ENCODE data around the gene S1PR4. TPM values are rescaled to one million over a fixed set of nuclear protein-coding genes. Genes with fewer than 3 reads are reported as not detected.
A peak's percentile ranks its signal among the peaks of the same experiment; 100 is the strongest.

S1PR4 gene, protein sequence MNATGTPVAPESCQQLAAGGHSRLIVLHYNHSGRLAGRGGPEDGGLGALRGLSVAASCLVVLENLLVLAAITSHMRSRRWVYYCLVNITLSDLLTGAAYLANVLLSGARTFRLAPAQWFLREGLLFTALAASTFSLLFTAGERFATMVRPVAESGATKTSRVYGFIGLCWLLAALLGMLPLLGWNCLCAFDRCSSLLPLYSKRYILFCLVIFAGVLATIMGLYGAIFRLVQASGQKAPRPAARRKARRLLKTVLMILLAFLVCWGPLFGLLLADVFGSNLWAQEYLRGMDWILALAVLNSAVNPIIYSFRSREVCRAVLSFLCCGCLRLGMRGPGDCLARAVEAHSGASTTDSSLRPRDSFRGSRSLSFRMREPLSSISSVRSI
- total RNA-seq (2021; fragmentation: NEBNext Ultra II Directional; extraction: Animal tissue kit (Norgen Biotek cat#: 25700)) (not detected in 2 replicates), polyA plus RNA-seq (2011; rRNA removed) (0.05 TPM in 1 of 2 replicates, not detected in the other), polyA minus RNA-seq (2011; rRNA and poly(A)+ RNA removed) (not detected in 2 replicates)
- polyA plus RNA-seq (2011; cell fraction: cytosol; rRNA removed): not detected
- not detected for polyA plus RNA-seq (2011; cell fraction: nucleus; rRNA removed)
- not detected in 4 replicates for polyA plus RNA-seq (2012, experiment 1 of 2)
- polyA plus RNA-seq (2012, experiment 2 of 2): not detected
- polyA plus RNA-seq (2013, experiment 1 of 2): not detected
- not detected for polyA plus RNA-seq (2013, experiment 2 of 2)
- not detected for polyA minus RNA-seq (2011; cell fraction: cytosol; rRNA and poly(A)+ RNA removed)
- polyA minus RNA-seq (2011; cell fraction: nucleus; rRNA and poly(A)+ RNA removed): not detected
- long read RNA-seq, experiment 1: 0 reads
- long read RNA-seq, experiment 2: 0 reads

DNA sequence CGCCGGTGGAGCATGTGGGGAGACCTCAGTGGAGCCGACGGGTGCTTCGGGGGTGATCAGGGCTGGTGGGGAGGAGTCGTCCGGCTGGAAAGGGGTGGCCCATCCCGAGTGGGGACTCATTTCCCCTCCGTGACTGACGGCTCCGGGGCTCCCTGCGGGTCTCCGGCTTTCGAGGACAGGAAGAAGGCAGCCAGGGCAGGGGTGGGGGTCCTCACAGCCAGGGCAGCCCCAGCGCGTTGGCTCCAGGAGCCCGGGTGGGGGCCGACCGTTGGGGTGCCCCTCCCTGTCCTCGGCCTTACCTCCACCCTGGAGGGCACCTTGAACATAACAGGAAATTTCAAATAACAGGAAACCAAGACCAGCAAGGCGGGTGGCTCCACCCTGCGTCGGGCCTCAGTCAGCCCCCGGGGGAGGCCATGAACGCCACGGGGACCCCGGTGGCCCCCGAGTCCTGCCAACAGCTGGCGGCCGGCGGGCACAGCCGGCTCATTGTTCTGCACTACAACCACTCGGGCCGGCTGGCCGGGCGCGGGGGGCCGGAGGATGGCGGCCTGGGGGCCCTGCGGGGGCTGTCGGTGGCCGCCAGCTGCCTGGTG lies at the start of gene S1PR4:
TSS of gene S1PR4 (plus strand) at position 393 of the 596 bp plus-strand sequence. CDS start at position 417, 24 bp downstream.
- Histone ChIP-seq H3K4me2 (ENCODE audit: insufficient read depth in 1 of 2, low read depth in 2 of 2, low read length in 2 of 2) (no peak within 1 kb of the TSS), H3K27ac (ENCODE audit: low read depth, low read length) (no peak within 1 kb of the TSS), H3K79me2 (ENCODE audit: control insufficient read depth in 1 of 2, insufficient read depth in 2 of 2, low read length in 2 of 2) (no peaks in the 10 kb centered on the region), H3K4ac (replicated peaks; ENCODE audit: insufficient read length, low read depth, low read length) (no peak within 1 kb of the TSS), H3K79me1 (ENCODE audit: low read depth, low read length) (no peaks in the 10 kb centered on the region), H3K27me3 (replicated peaks in 1 of 4; ENCODE audit: control insufficient read depth in 3 of 4, extremely low read depth in 1 of 4, insufficient read depth in 3 of 4, low read length in 3 of 4) (no peaks in the 10 kb centered on the region), H2AK5ac (ENCODE audit: low read depth, low read length) (no peak within 1 kb of the TSS), H3K9me3 (ENCODE audit: insufficient read depth in 2 of 2, low read depth in 1 of 2, low read length in 1 of 2) (no peaks in the 10 kb centered on the region), H2BK120ac (replicated peaks; ENCODE audit: low read depth, low read length) (no peak within 1 kb of the TSS), H3K4me1 (replicated peaks in 1 of 4; ENCODE audit: control insufficient read depth in 3 of 4, insufficient read depth in 4 of 4, low read length in 3 of 4) (no peaks in the 10 kb centered on the region), H2BK20ac (ENCODE audit: low read length) (no peak within 1 kb of the TSS), H3K23ac (ENCODE audit: insufficient read length) (no peak within 1 kb of the TSS), H4K8ac (ENCODE audit: extremely low read depth, insufficient read depth, low read length) (peak within 1 kb of the TSS; percentile 80; the same call in 1 of the 2 replicates), H2BK15ac (ENCODE audit: low read length) (no peak within 1 kb of the TSS), H4K20me1 (replicated peaks in 1 of 2; ENCODE audit: control insufficient read depth in 1 of 2, insufficient read depth in 2 of 2, low read length in 2 of 2) (no peaks in the 10 kb centered on the region), H4K5ac (ENCODE audit: insufficient read length, low read depth, low read length) (no peak within 1 kb of the TSS), H3K14ac (ENCODE audit: insufficient read length) (no peak within 1 kb of the TSS), H3K4me3 (ENCODE audit: extremely low read depth in 1 of 4, insufficient read depth in 2 of 4, low read depth in 3 of 4, low read length in 4 of 4) (no peak within 1 kb of the TSS), H3K18ac (ENCODE audit: extremely low read depth, low read length) (no peak within 1 kb of the TSS), H3K23me2 (ENCODE audit: low read depth, low read length) (no peaks in the 10 kb centered on the region), H2AFZ (ENCODE audit: low read length) (no peak within 1 kb of the TSS; the same call in 1 of the 2 replicates), H3K9ac (replicated peaks in 1 of 4; ENCODE audit: extremely low read depth in 1 of 4, low read depth in 3 of 4, low read length in 3 of 4) (no peak within 1 kb of the TSS), H3K36me3 (ENCODE audit: control insufficient read depth in 2 of 4, insufficient read depth in 4 of 4, low read length in 3 of 4) (no peaks in the 10 kb centered on the region), H3K56ac (replicated peaks; ENCODE audit: insufficient read length, low read depth, low read length) (no peak within 1 kb of the TSS), H2BK5ac (ENCODE audit: low read depth, low read length) (no peak within 1 kb of the TSS), H4K91ac (replicated peaks; ENCODE audit: insufficient read length, low read length) (no peak within 1 kb of the TSS), H2BK12ac (ENCODE audit: low read depth, low read length) (no peak within 1 kb of the TSS)
- POLR2A ChIA-PET (ENCODE audit: partially characterized antibody): no interaction called here
- 95% methylated on average over 26 of the region's 42 CpGs; no CpG with 5 or more reads in 1 of the 2 experiments for WGBS, 2 experiments (ENCODE audit: extremely low coverage in 1 of 2, insufficient coverage in 1 of 2, insufficient read length in 1 of 2, insufficient replicate concordance in 2 of 2, low coverage in 1 of 2, low lambda C conversion rate in 2 of 2, missing lambda C conversion rate in 1 of 2)
- CTCF ChIA-PET (ENCODE audit: partially characterized antibody): no interaction called here
- TF ChIP-seq ZNF274 (IDR thresholded peaks at IDR 0.05; ENCODE audit: borderline replicate concordance, extremely low read depth, low read length) (no peak), SUZ12 (IDR thresholded peaks at IDR 0.05; ENCODE audit: low read length) (no peak), TEAD4 (IDR thresholded peaks at IDR 0.05; ENCODE audit: low read depth, low read length) (no peak), FOSL1 (IDR thresholded peaks at IDR 0.05; ENCODE audit: insufficient read depth, low read depth, low read length) (no peak)
- FAIRE-seq (no peak), DNase-seq (ENCODE audit: low read depth in 1 of 2, low spot score in 2 of 2) (no peak)
